HG03432 (cell line): ENCODE data around the gene MYO15B.

ENCODE experiments used
- ATAC-seq: cut with Tn5 transposase; IDR thresholded peaks from one replicate; pipeline ENCODE4 v1.9.1; 2021; ENCODE audit warnings: mild to moderate bottlenecking, moderate library complexity; ENCODE audit not compliant: unreplicated experiment

The MYO15B gene

GRCh38 chr17:75658237-75658636, 70.6 kb downstream of the MYO15B start:
- ATAC-seq = no peak

DNA sequence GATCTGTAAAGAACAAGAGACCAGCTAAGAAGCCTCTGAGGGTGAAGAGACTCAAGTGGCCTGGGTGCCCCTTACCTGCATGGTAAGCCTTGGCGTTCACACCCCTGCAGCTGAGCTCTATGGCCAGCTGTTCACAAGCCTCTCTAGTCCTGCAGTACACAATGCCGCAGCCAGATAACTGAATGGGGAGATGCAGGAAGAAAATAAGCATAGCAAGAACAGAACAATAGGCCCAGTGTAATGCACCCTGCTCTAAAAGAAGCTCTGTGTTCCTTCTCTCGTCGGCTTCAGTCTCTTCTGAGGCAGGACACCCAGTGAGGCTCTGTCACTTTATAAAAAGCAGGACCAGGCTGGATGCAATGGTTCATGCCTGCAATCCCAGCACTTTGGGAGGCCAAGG, 73.9 kb downstream of the MYO15B start:
- no peak for ATAC-seq

DNA sequence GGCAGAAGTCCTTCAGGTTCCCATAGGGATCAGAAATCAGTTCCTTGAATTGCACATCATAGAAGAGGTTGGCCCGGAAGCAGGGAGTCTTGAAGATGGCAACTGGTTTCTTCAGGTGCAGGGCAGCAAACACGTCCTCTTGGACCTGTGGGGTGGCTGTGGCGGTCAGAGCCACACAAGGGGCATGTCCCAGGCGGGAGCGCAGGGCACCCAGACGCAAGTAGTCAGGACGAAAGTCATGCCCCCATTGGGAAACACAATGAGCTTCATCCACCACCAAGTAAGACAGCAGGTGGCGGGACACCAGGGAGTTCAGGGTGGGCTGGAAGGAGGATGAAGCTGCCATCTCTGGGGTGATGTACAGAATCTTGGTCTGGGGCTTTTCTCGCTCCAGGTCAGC, 74.9 kb downstream of the MYO15B start:
- ATAC-seq = no peak

GRCh38 chr17:75664099-75664549, 76.5 kb downstream of the MYO15B start:
- ATAC-seq = peak; percentile 76

DNA sequence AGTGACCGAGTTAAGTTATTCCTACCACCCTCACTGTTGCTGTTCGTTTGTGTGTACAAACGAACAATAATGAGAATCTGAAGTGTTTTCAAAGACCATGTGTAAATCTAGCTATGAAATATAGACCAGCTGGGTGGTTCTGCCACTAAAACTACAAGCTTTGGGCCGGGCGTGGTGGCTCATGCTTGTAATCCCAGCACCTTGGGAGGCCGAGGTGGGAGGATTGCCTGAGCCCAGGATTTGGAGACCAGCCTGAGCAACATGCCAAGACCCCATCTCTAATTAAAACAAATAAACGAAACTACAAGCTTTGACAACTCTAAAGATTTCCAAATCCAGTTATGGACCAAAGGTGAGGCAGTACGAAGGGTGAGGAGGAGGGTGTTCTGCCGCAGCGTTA, 78.4 kb downstream of the MYO15B start:
- ATAC-seq = no peak

DNA sequence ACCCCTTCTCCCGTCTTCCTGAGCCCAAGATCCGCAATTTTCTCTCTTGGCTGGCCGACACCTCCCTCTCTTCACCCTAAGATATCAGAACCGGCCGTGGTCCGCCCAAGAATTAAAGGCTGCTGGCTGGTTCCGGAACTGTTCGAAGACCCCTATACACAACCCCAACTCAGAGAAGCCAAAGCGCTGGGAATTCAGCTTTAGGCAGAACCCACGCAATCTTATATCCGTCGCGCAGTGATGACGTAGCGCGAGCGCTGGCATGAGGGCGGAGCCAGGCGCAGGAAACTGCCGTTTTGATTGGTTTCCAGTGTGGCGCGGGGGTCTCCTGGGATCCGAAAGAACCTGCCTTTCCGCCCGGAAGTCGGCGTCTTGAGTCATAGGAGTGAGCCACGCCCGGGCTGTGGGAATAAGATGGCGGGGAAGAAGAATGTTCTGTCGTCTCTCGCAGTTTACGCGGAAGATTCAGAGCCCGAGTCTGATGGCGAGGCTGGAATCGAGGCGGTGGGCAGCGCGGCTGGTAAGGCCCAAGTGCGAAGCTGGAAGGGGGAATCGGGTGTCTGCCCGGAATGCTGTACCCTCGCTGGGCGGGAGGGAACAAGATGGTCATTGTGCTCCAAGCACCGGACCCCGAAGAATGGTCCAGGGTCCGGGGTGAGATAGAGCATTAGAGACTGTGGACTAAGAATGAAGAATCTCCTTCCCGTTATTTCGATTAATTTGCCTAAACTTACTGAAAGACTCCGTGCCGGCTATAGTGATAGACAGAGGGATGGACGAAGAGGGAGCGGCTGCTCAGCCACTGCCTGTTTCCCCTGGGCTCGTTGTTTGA, 79.6 kb downstream of the MYO15B start, which contains the start of the genes RECQL5 and SAP30BP:
RECQL5 (minus strand) TSS at position 196 of the 832 bp plus-strand sequence. CDS start 597 bp downstream, outside the sequence.
SAP30BP (plus strand) TSS at position 380 of the 832 bp plus-strand sequence; CDS start at position 415, 35 bp downstream.
- ATAC-seq = peak; percentile 71

DNA sequence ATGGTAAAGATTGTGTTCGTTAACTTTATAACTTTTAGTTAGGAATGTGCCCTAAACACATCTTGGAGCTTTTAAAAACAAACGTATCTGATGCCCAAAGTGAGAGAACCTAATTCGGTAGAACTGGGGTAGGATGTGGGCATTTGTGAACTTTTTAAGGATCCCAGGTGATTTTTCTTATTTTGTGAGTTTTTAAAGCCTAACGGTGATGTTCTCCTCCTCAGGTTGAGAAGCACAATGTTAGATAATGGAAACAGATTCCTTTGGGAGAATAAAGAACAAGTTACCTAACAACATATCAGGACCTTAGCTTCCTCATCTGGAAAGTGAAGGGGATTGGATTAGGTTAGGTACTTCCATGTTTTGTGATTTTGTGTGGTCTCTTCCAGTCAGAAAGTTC, 80.2 kb downstream of the MYO15B start:
- no peak for ATAC-seq

- no peak for ATAC-seq
Observed at GRCh38 chr17:75668489-75668888, 80.9 kb downstream of the MYO15B start.

DNA sequence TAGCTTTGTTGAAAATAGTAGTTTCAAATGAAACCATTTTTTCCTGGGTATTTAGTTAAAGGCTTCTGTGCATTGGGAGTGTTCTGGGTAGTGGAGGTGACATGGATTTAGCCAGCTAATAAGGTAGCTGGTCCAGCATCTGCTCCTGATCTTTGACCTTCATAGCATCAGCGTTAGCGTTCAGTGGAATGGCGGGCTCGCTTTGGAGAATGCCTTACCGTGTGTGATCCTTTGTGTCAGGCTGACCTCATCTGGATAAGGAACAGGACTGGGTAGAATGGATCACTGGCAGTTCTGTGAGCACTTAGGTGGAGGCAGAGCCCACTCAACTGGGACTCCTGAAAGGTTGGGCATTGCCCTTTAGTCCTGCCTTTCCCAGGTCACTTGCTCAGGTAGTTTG, 83.3 kb downstream of the MYO15B start:
- no peak for ATAC-seq

DNA sequence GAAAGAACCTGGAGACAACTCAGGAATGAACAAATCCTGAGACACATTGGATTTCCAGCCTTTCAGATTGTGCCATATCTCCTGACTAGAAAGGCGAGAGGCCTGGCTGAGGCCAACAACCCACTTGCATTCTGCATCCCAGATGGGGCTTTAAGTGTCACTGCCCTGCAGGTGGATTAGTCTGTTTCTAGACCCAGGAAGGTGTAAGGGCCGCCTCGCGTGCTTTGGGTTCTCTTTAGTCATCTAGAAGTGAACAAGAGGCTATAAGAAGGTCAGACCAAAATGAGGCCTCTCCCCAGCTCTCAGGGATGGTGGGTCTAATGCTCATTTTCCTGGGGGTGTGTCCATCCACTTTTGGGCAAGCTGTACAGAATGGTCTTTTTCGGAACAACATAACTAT, 84.4 kb downstream of the MYO15B start:
- ATAC-seq = no peak

- ATAC-seq = no peak
Observed at GRCh38 chr17:75673487-75673886, 85.9 kb downstream of the MYO15B start.
